OCI-LY7 (cell line): Measurements from ENCODE around the gene GPR89B.
"Not testable (repeated sequence)": the region's sequence is repeated elsewhere in the genome, so short reads cannot be mapped to it uniquely, and the experiment has no call there.

Experiments
- EZH2phosphoT487 ChIP-seq: fragments of 200-600 bp; sonication (generic); IDR thresholded peaks from 2 replicates; pipeline ENCODE4 v1.6.1; 2018; ENCODE audit warnings: low read depth, borderline replicate concordance, mild to moderate bottlenecking, mixed run types, antibody characterized with exemption, low read length, moderate library complexity, mixed read lengths
- TF ChIP-seq, protein P1 (sequence below): fragments of 200-600 bp; sonication (generic); conservative IDR thresholded peaks from 2 replicates; pipeline ENCODE4 v1.5.1; 2014; ENCODE audit warnings: mild to moderate bottlenecking, antibody characterized with exemption, low read length, moderate library complexity, mixed read lengths

DNA sequence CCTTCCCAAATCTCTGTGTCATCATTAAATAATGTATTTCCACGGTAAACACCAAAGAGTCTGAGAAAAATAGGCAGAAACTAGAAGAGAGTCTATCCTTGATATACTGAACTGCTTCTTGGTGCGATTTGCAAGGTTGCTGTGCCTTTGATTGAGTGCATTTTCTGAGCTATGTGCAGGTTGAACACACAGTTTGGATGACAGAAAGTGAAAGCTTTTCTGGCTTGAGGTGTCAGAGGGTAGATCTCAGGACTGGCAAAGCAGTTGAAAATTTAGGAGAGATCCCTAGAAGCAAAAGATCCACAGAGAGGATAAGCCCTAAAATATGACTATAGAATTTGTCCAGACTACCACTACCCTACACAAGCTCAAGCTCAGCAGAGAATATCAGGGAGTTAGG lies 31.5 kb downstream of the GPR89B start:
- TF ChIP-seq, protein P1, sequence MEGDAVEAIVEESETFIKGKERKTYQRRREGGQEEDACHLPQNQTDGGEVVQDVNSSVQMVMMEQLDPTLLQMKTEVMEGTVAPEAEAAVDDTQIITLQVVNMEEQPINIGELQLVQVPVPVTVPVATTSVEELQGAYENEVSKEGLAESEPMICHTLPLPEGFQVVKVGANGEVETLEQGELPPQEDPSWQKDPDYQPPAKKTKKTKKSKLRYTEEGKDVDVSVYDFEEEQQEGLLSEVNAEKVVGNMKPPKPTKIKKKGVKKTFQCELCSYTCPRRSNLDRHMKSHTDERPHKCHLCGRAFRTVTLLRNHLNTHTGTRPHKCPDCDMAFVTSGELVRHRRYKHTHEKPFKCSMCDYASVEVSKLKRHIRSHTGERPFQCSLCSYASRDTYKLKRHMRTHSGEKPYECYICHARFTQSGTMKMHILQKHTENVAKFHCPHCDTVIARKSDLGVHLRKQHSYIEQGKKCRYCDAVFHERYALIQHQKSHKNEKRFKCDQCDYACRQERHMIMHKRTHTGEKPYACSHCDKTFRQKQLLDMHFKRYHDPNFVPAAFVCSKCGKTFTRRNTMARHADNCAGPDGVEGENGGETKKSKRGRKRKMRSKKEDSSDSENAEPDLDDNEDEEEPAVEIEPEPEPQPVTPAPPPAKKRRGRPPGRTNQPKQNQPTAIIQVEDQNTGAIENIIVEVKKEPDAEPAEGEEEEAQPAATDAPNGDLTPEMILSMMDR = not testable (repeated sequence)
- not testable (repeated sequence) for TF ChIP-seq EZH2phosphoT487
